Activated effector memory CD4-positive, alpha-beta T cell treated with anti-CD3 and anti-CD28 coated beads, Interleukin-2, amount 50 U/mL, for 16 hours (primary cell): ENCODE measurements around the gene CHD6.

Experiments
- DNase-seq: peaks from one replicate; pipeline ENCODE4 v3.0.0-alpha.2; 2020

CHD6 gene

GRCh38 chr20:41386502-41387427 lies 231.4 kb downstream of the CHD6 start:
- no peak for DNase-seq

- no peak for DNase-seq
Measured at GRCh38 chr20:41382791-41383305, 235.3 kb downstream of the CHD6 start.

- no peak for DNase-seq
Measured at GRCh38 chr20:41380551-41381193, 237.5 kb downstream of the CHD6 start.

GRCh38 chr20:41379551-41379950 lies 238.6 kb downstream of the CHD6 start:
- no peak for DNase-seq

GRCh38 chr20:41377275-41377674 lies 240.9 kb downstream of the CHD6 start:
- no peak for DNase-seq

- no peak for DNase-seq
Measured at GRCh38 chr20:41376349-41376748, 241.8 kb downstream of the CHD6 start.

GRCh38 chr20:41375846-41376245 lies 242.3 kb downstream of the CHD6 start:
- DNase-seq, result no peak

- DNase-seq, result no peak
Measured at GRCh38 chr20:41373931-41374920, 244.0 kb downstream of the CHD6 start.

GRCh38 chr20:41373251-41373783 lies 244.9 kb downstream of the CHD6 start:
- no peak for DNase-seq

- no peak for DNase-seq
Measured at GRCh38 chr20:41371371-41371770, 246.8 kb downstream of the CHD6 start.

GRCh38 chr20:41370176-41370575 lies 248.0 kb downstream of the CHD6 start:
- DNase-seq, result no peak

GRCh38 chr20:41369673-41370072 lies 248.5 kb downstream of the CHD6 start:
- DNase-seq, result no peak

- no peak for DNase-seq
Measured at GRCh38 chr20:41367956-41368355, 250.2 kb downstream of the CHD6 start.

GRCh38 chr20:41367393-41367695 lies 250.8 kb downstream of the CHD6 start:
- no peak for DNase-seq

GRCh38 chr20:41366546-41367392 lies 251.4 kb downstream of the CHD6 start, which contains the start of gene EMILIN3:
TSS of gene EMILIN3 (minus strand) at chr20:41366818. CDS start at chr20:41366634, 184 bp downstream.
- no peak for DNase-seq

GRCh38 chr20:41365777-41366545 lies 252.2 kb downstream of the CHD6 start:
- DNase-seq, result no peak

- no peak for DNase-seq
Measured at GRCh38 chr20:41364967-41365765, 253.0 kb downstream of the CHD6 start.

- DNase-seq, result no peak
Measured at GRCh38 chr20:41364236-41364855, 253.8 kb downstream of the CHD6 start.

- DNase-seq, result no peak
Measured at GRCh38 chr20:41363601-41364000, 254.6 kb downstream of the CHD6 start.
